GM12875 (cell line): ENCODE data around the gene PDE4D.

ENCODE experiments used
- H3K4me3 ChIP-seq: one replicate; pipeline ENCODE4 v1.5.1; 2011; ENCODE audit warnings: low read depth, low read length, control low read depth
- TF ChIP-seq, protein P1 (sequence below): IDR thresholded peaks from 2 replicates; pipeline ENCODE4 v1.5.1; 2011; ENCODE audit warnings: low read depth, mild to moderate bottlenecking, control low read depth, inconsistent platforms, low read length, moderate library complexity, borderline replicate concordance; ENCODE audit not compliant: insufficient read depth

PDE4D gene

DNA sequence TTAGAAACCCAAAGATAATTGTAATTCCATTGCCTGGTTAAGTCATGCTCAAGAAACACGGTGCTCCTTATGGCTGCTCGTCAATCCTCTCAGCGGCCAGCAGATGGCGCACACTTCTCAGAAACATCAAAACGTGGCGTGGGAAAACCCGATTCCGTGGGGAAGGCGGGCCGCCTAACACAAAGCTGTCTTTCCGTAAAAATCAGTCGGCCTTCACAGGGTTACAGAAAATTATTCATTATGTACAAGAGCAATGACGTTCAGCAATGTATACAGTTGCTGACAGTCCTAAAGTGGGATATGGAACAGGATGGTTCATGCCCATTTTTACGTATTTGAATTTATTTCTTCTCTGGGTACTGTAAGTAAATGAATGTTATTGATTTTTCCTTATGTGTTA is 83.5 kb downstream of the PDE4D start:
- TF ChIP-seq, protein P1, sequence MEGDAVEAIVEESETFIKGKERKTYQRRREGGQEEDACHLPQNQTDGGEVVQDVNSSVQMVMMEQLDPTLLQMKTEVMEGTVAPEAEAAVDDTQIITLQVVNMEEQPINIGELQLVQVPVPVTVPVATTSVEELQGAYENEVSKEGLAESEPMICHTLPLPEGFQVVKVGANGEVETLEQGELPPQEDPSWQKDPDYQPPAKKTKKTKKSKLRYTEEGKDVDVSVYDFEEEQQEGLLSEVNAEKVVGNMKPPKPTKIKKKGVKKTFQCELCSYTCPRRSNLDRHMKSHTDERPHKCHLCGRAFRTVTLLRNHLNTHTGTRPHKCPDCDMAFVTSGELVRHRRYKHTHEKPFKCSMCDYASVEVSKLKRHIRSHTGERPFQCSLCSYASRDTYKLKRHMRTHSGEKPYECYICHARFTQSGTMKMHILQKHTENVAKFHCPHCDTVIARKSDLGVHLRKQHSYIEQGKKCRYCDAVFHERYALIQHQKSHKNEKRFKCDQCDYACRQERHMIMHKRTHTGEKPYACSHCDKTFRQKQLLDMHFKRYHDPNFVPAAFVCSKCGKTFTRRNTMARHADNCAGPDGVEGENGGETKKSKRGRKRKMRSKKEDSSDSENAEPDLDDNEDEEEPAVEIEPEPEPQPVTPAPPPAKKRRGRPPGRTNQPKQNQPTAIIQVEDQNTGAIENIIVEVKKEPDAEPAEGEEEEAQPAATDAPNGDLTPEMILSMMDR = peak; percentile 79
- no peak overlapping the region for H3K4me3 ChIP-seq

DNA sequence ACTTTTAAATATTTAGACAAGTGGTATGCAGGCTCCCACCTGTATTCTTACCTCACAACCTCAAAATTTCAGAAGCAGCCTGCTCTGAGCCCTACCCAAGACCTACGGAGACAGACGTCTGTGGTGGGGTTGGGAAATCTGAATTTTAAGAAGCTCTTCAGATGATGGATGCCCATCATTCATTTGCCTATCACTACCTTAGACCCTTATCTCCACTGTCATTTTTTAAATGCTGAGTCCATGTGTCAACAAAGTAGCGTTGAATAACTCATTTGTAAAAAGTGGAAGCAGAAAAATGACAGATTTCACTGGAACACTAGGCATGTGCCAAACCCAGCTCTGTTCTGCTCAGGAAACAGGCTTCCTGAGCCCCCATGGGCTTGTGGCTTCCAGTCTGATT is 85.7 kb downstream of the PDE4D start:
- TF ChIP-seq, protein P1 = no peak
- no peak overlapping the region for H3K4me3 ChIP-seq

DNA sequence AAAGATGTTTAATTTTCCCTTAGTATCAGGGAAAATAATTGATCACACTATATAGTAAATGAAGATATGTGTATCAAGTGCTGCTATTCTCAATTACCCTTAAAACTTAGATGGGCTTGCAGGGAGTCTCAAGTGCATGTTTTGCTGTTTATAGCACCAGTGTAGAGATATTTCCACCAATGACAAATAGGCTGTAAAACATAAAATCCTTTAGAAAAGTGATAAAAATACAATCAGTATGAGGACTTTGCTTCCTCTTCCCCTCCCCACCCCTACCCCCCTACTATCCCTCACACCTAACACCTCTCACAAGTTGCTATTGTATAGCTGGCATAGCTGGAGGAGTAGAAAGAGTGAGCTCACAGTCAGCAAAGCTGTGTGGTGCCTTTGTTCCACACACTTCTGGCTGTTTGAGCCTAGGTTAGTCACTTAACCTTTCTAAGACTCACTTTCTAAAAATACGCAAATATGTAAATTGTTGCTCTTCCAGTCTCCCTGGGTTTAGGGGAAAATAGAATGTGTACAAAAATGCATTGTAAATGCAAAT is 93.1 kb downstream of the PDE4D start:
- TF ChIP-seq, protein P1 = no peak
- H3K4me3 ChIP-seq = no peak overlapping the region

DNA sequence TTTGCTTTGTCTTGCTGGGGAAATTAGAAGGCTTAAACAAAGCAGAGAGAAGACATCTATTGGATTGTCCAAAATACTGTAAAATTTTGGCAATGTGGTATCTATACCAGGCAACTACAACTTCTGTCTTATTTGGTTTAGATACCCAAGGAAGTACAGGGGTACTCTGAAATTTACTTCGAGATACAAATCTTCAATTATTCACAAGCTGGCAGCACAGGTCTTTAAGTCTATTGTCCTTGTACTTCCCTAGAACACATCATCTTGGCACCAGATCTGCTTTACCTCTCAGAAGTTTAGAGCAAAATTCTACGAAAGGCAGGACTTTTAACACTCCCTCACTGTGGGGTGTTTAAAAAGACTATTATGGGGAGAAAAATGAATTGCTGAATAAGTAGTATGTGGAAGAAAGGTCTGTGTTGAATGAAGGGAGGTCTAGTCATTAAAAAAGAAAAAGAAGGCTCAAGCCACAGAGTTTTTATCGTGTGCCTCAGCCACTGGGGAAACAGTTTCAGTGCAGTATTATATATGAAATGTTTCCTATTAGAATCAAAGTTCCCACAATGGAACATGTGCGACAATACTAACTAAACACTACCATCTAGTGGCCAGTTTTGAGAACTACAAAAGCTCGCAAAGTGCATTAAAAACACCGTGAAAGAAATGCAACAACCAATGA is 93.7 kb downstream of the PDE4D start:
- TF ChIP-seq, protein P1 = peak; percentile 38; the same call in 1 of the 2 replicates
- H3K4me3 ChIP-seq = no peak overlapping the region

DNA sequence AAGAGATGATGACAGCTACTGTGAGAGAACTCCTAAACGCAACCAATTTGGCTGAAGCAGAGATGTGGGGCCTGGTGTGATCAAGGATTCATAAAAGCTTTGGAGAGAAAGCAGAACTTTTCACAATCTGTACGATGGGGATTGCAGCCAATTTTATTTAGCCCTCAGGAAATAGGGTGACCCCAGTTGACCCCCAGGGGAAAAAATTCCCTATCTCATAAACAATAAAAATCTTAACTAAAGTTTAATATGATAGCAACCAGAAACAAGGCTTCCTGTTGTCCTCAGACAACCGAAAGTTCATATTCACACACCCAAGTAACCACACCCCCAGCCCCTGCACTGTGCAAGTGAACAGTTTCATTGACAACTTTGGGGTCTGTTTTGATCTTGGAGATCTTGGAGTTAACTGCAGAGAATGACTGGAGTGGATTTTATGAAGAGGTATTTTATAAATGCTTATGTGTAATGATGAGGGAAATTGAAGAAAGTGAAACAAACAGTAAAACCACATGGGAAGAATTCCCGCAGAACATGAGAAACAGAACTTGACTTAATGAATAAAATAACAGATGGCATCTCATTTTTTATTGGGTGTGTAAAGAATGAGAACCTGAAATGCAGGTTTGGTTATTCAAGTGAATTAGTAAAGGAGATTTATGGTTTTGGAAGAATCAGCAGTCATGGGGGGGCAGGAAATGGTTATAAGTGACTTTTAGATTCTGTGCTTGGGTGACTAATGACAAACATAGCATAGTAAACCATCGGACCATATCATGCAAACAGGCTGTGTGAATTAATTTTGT is 94.5 kb downstream of the PDE4D start:
- TF ChIP-seq, protein P1 = no peak
- no peak overlapping the region for H3K4me3 ChIP-seq

DNA sequence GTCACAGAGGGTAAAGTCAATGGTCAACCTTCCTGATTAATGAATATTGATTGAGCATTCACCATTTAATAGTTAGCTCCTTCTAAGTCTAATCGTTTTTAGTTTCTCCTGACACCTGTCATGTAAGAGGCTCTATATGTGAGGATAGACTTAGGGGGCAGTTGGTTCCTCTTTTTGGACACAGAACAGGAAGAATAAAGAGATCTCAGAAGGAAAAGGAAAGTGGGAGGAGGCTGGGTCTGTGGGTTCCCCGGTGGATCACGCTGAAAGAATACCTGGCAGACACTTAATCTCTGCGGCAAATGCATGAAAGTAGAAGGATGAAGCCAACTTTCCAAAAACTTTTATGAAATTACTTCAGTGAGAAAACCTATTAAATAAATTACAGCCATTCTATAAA is 98.4 kb downstream of the PDE4D start:
- TF ChIP-seq, protein P1 = no peak
- no peak overlapping the region for H3K4me3 ChIP-seq
